Right lobe of liver (tissue), 6 donors: ENCODE data around the gene KRTAP5-6. TPM values are rescaled to one million over a fixed set of nuclear protein-coding genes. Genes with fewer than 3 reads are reported as not detected.

Experiments used
- ATAC-seq, 4 donors: fragments of 200-7000 bp; cut with Tn5 transposase; one replicate each; pipeline ENCODE4 v1.9.1; 2020; ENCODE audit warnings: mild to moderate bottlenecking in 4 of 4, moderate library complexity in 4 of 4
- DNase-seq, 3 donors: peaks; one replicate each; pipeline ENCODE4 v3.0.0-alpha.2; 2020
- H3K27ac ChIP-seq, 3 donors: fragments of 200-600 bp; one replicate each; pipeline ENCODE4 v1.8.0; 2022
- H3K27me3 ChIP-seq, 2 donors: fragments of 200-600 bp; one replicate each; pipeline ENCODE4 v1.8.0; 2022
- H3K36me3 ChIP-seq, 4 donors: fragments of 200-600 bp; sonication (generic) in 1 of 4; one replicate each; pipeline versions ENCODE4 v1.5.1 to v1.8.0; 2017 to 2022; ENCODE audit warnings: control low read depth in 1 of 4
- H3K4me1 ChIP-seq, 4 donors: fragments of 200-600 bp; sonication (generic) in 1 of 4; one replicate each; pipeline versions ENCODE4 v1.5.1 to v1.8.0; 2017 to 2022; ENCODE audit warnings: control low read depth in 1 of 4
- H3K4me3 ChIP-seq, 3 donors: fragments of 200-600 bp; one replicate each; pipeline ENCODE4 v1.8.0; 2022
- H3K9me3 ChIP-seq, 4 donors: fragments of 200-600 bp; sonication (generic) in 1 of 4; one replicate each; pipeline versions ENCODE4 v1.5.1 to v1.8.0; 2017 to 2022; ENCODE audit warnings: control low read depth in 1 of 4
- CTCF ChIP-seq, 4 donors: fragments of 200-600 bp in 3 of 4; fragments of 450-650 bp in 1 of 4; IDR thresholded peaks; one replicate each; pipeline versions ENCODE4 v1.5.1 to v1.8.0; 2016 to 2022; ENCODE audit warnings: antibody characterized with exemption in 4 of 4, mild to moderate bottlenecking in 2 of 4
- POLR2A ChIP-seq: fragments of 450-650 bp; IDR thresholded peaks from one replicate; pipeline ENCODE4 v1.6.1; 2017; ENCODE audit warnings: antibody characterized with exemption, mild to moderate bottlenecking
- WGBS: methylation state at CpG from one replicate; pipeline ENCODE4 v1.1.6; 2018; ENCODE audit warnings: low coverage, low lambda C conversion rate; ENCODE audit not compliant: insufficient coverage; ENCODE audit errors: missing lambda C conversion rate; 5-methylcytosine and 5-hydroxymethylcytosine counted together
- intact Hi-C, 2 donors: fragments of 100-400 bp; cut with DNase I; formaldehyde crosslinking; loops; one replicate each; pipeline versions ENCODE4 v1.11.2 to v1.14.1; 2022
- total RNA-seq, 6 experiments: library from RNA; depleted of rRNA in 2 of 6; stranded (reverse); fragments of >200 nt in 2 of 6; fragmentation: NEBNext Ultra II Directional in 3 of 6; extraction: Animal tissue kit (Norgen Biotek cat#: 25700) in 3 of 6; gene quantifications; one replicate each; pipeline versions ENCODE4 v1.1.0 to v1.2.4, GENCODE V29; 2016 to 2023
- donor health status: DM: no; HTN: yes; CAD: no.
- donor health status: DM: no; HTN: no; CAD: no.
- donor health status: DM: no; HTN: no; CAD: no.
- donor health status: DM: no; HTN: yes; CAD: no.
- donor health status: DM: no; HTN: yes; CAD: no.

The KRTAP5-6 gene
- total RNA-seq, 6 experiments from 2014 or later: 0.79 to 1.5 (median 1.2) TPM; not detected in 1

- Histone ChIP-seq H3K4me1 (peaks cover 0 to 85% (median 9%) of the 10 kb centered on the region in 4 donors), H3K9me3 (no peaks in the 10 kb centered on the region), H3K36me3 (no peaks in the 10 kb centered on the region), H3K27ac (peak overlapping the region; percentile 78 to 96 (median 83)), H3K27me3 (no peaks in the 10 kb centered on the region), H3K4me3 (peak overlapping the region in 1 of 3 donors; percentile 3)
- 21% methylated on average over 11 of the region's 11 CpGs for WGBS
- DNase-seq (peak in 1 of 3 donors; percentile 51), ATAC-seq (peak in 3 of 4 donors; percentile 10 to 31 (median 11))
- TF ChIP-seq CTCF (IDR thresholded peaks at IDR 0.05): no peak
- peak; percentile 76 for TF ChIP-seq POLR2A
- intact Hi-C loops: no loop called here
Observed at GRCh38 chr11:1675536-1676228, 21.3 kb upstream of the KRTAP5-6 start.

GRCh38 chr11:1676229-1676740, 20.7 kb upstream of the KRTAP5-6 start:
- WGBS: 33% methylated on average over 7 of the region's 7 CpGs
- intact Hi-C loops: no loop called here
- ATAC-seq: no peak
- Histone ChIP-seq H3K36me3 (no peaks in the 10 kb centered on the region), H3K27ac (peak overlapping the region; percentile 78 to 96 (median 83)), H3K27me3 (no peaks in the 10 kb centered on the region), H3K4me1 (peaks cover 0 to 87% (median 9%) of the 10 kb centered on the region in 4 donors), H3K4me3 (peak overlapping the region in 2 of 3 donors; percentile 6 to 20), H3K9me3 (no peaks in the 10 kb centered on the region)
- no peak for TF ChIP-seq POLR2A
- TF ChIP-seq CTCF (IDR thresholded peaks at IDR 0.05): no peak
- DNase-seq: no peak

- 63% methylated on average over 5 of the region's 10 CpGs for WGBS
- Histone ChIP-seq H3K27me3 (no peaks in the 10 kb centered on the region), H3K36me3 (no peaks in the 10 kb centered on the region), H3K27ac (peak overlapping the region in 2 of 3 donors; percentile 83 to 96), H3K9me3 (no peaks in the 10 kb centered on the region), H3K4me3 (no peak overlapping the region), H3K4me1 (peaks cover 0 to 68% (median 11%) of the 10 kb centered on the region in 4 donors)
- intact Hi-C loops: no loop called here
- ATAC-seq (no peak), DNase-seq (no peak)
- no peak for TF ChIP-seq CTCF (IDR thresholded peaks at IDR 0.05)
- no peak for TF ChIP-seq POLR2A
Observed at GRCh38 chr11:1679881-1680280, 17.1 kb upstream of the KRTAP5-6 start.

GRCh38 chr11:1682225-1682905, 14.6 kb upstream of the KRTAP5-6 start:
- Histone ChIP-seq H3K27ac (peak overlapping the region; percentile 66 to 69 (median 69)), H3K36me3 (no peaks in the 10 kb centered on the region), H3K9me3 (no peaks in the 10 kb centered on the region), H3K4me1 (peaks cover 0 to 49% (median 6%) of the 10 kb centered on the region in 4 donors), H3K4me3 (no peak overlapping the region), H3K27me3 (no peaks in the 10 kb centered on the region)
- 33% methylated on average over 15 of the region's 15 CpGs for WGBS
- intact Hi-C loops: no loop called here
- ATAC-seq: peak; percentile 34 to 70 (median 54)
- TF ChIP-seq POLR2A (no peak), CTCF (IDR thresholded peaks at IDR 0.05) (no peak)
- DNase-seq: peak in 2 of 3 donors; percentile 30 to 62
